Adrenal gland (tissue), 5 donors: Measurements from ENCODE around the gene CLEC18C.

ENCODE experiments used
- POLR2A ChIP-seq, 2 donors: fragments of 450-650 bp; IDR thresholded peaks; one replicate each; pipeline ENCODE4 v1.6.1; 2017; ENCODE audit warnings: antibody characterized with exemption in 2 of 2, mild to moderate bottlenecking in 2 of 2, moderate library complexity in 1 of 2
- TF ChIP-seq, protein P1 (sequence below), 6 experiments: fragments of 450-650 bp in 4 of 6; fragments of 200-600 bp in 2 of 6; sonication (generic) in 1 of 6; IDR thresholded peaks; 1 replicate in 5 of 6; 2 replicates in 1 of 6; pipeline versions ENCODE4 v1.5.1 to v1.8.0; 2016 to 2021; ENCODE audit warnings: antibody characterized with exemption in 6 of 6, mild to moderate bottlenecking in 2 of 6, moderate library complexity in 1 of 6
- donor health status: DM: no; HTN: no; CAD: no.

GRCh38 chr16:70161350-70161749, 12.2 kb upstream of the CLEC18C start:
- TF ChIP-seq, protein P1, sequence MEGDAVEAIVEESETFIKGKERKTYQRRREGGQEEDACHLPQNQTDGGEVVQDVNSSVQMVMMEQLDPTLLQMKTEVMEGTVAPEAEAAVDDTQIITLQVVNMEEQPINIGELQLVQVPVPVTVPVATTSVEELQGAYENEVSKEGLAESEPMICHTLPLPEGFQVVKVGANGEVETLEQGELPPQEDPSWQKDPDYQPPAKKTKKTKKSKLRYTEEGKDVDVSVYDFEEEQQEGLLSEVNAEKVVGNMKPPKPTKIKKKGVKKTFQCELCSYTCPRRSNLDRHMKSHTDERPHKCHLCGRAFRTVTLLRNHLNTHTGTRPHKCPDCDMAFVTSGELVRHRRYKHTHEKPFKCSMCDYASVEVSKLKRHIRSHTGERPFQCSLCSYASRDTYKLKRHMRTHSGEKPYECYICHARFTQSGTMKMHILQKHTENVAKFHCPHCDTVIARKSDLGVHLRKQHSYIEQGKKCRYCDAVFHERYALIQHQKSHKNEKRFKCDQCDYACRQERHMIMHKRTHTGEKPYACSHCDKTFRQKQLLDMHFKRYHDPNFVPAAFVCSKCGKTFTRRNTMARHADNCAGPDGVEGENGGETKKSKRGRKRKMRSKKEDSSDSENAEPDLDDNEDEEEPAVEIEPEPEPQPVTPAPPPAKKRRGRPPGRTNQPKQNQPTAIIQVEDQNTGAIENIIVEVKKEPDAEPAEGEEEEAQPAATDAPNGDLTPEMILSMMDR (IDR thresholded peaks at IDR 0.05): no peak
- no peak for TF ChIP-seq POLR2A (IDR thresholded peaks at IDR 0.05)
